Measurements from ENCODE around the gene CACNB2.

DNA sequence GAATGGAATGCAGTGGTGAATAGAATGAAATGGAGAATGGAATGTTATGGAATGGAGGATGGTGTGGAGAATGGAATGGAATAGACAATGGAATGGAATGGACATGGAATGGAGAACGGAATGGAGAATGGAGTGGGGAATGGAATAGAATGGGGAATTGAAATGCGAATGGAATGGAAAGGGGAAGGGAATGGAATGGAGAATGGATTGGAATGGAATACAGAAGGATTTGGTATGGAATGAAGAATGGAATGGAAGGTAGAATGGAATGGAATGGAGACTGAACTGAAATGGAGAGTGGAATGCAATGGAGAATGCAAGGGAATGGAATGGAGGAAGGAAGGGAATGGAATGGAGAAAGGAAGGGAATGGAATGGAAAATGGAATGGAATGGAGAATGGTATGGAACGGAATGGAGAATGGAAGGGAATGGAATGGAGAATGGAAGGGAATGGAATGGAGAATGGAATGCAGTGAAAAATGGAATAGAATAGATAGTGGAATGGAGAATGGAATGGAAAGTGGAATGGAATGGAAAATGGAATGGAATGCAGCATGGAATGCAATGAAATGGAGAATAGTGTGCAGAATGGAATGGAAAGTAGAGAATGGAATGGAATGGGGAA lies 416.4 kb downstream of the CACNB2 start:
- TF ChIP-seq, protein P1, sequence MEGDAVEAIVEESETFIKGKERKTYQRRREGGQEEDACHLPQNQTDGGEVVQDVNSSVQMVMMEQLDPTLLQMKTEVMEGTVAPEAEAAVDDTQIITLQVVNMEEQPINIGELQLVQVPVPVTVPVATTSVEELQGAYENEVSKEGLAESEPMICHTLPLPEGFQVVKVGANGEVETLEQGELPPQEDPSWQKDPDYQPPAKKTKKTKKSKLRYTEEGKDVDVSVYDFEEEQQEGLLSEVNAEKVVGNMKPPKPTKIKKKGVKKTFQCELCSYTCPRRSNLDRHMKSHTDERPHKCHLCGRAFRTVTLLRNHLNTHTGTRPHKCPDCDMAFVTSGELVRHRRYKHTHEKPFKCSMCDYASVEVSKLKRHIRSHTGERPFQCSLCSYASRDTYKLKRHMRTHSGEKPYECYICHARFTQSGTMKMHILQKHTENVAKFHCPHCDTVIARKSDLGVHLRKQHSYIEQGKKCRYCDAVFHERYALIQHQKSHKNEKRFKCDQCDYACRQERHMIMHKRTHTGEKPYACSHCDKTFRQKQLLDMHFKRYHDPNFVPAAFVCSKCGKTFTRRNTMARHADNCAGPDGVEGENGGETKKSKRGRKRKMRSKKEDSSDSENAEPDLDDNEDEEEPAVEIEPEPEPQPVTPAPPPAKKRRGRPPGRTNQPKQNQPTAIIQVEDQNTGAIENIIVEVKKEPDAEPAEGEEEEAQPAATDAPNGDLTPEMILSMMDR (conservative IDR thresholded peaks at IDR 0.05; ENCODE audit: low read depth, low read length) = no peak
- TF ChIP-seq EZH2 (IDR thresholded peaks at IDR 0.05; ENCODE audit: borderline replicate concordance, low read depth, low read length, poor library complexity, severe bottlenecking) = no peak
